Cardiac muscle cell (in vitro differentiated cells and primary cell): Measurements from ENCODE around the gene SNX12. TPM values are rescaled to one million over a fixed set of nuclear protein-coding genes. Genes with fewer than 3 reads are reported as not detected.
A peak's percentile ranks its signal among the peaks of the same experiment; 100 is the strongest.

ENCODE experiments used
- DNase-seq, 2 donors: peaks; one replicate each; pipeline versions ENCODE4 v3.0.0 to v3.0.0-alpha.2; 2010 to 2017; ENCODE audit warnings: low read depth in 1 of 2, low spot score in 1 of 2
- H3K27ac ChIP-seq: fragments of 200-600 bp; sonication (generic); 2 replicates; pipeline ENCODE4 v1.5.1; 2016
- H3K27me3 ChIP-seq: fragments of 200-600 bp; sonication (generic); 2 replicates; pipeline ENCODE4 v1.6.0; 2016; ENCODE audit warnings: control low read depth
- H3K36me3 ChIP-seq: fragments of 200-600 bp; sonication (generic); 2 replicates; pipeline ENCODE4 v1.5.1; 2016; ENCODE audit warnings: control low read depth
- H3K4me1 ChIP-seq: fragments of 200-600 bp; sonication (generic); 2 replicates; pipeline ENCODE4 v1.8.1; 2017; ENCODE audit warnings: low read depth, mild to moderate bottlenecking, mixed run types
- H3K4me3 ChIP-seq: fragments of 200-600 bp; sonication (generic); 2 replicates; pipeline ENCODE4 v1.5.1; 2016; ENCODE audit warnings: mild to moderate bottlenecking
- H3K9me3 ChIP-seq: fragments of 200-600 bp; sonication (generic); 2 replicates; pipeline ENCODE4 v1.5.1; 2017; ENCODE audit warnings: low read depth, mild to moderate bottlenecking, control low read depth
- polyA plus RNA-seq: library from polyadenylated mRNA; unstranded; fragments of >200 nt; fragmentation: Nextera tagmentation; extraction: Ambion mirVana; gene quantifications from 2 replicates; pipeline ENCODE4 v1.2.1, GENCODE V29; 2016
- total RNA-seq: library from RNA; depleted of rRNA; stranded (reverse); fragments of >200 nt; gene quantifications from 2 replicates; pipeline ENCODE4 v1.2.3, GENCODE V29; 2016
- TF ChIP-seq, protein P1 (sequence below): IDR thresholded peaks from 2 replicates; pipeline ENCODE4 v1.5.1; 2012; ENCODE audit warnings: low read depth, mild to moderate bottlenecking, low read length

The SNX12 gene
- total and polyA plus RNA-seq, 2 experiments from 2014 or later: 6.6 to 45.7 TPM

- Histone ChIP-seq H3K9me3 (no peaks in the 10 kb centered on the region), H3K4me1 (peaks cover 25% of the 10 kb centered on the region), H3K27me3 (no peaks in the 10 kb centered on the region), H3K36me3 (no peaks in the 10 kb centered on the region), H3K4me3 (no peak overlapping the region), H3K27ac (peak overlapping the region; percentile 91)
- DNase-seq: no peak
- TF ChIP-seq, protein P1, sequence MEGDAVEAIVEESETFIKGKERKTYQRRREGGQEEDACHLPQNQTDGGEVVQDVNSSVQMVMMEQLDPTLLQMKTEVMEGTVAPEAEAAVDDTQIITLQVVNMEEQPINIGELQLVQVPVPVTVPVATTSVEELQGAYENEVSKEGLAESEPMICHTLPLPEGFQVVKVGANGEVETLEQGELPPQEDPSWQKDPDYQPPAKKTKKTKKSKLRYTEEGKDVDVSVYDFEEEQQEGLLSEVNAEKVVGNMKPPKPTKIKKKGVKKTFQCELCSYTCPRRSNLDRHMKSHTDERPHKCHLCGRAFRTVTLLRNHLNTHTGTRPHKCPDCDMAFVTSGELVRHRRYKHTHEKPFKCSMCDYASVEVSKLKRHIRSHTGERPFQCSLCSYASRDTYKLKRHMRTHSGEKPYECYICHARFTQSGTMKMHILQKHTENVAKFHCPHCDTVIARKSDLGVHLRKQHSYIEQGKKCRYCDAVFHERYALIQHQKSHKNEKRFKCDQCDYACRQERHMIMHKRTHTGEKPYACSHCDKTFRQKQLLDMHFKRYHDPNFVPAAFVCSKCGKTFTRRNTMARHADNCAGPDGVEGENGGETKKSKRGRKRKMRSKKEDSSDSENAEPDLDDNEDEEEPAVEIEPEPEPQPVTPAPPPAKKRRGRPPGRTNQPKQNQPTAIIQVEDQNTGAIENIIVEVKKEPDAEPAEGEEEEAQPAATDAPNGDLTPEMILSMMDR: no peak
These were observed 34.2 kb upstream of the SNX12 start for GRCh38 chrX:71102292-71102691.

DNA sequence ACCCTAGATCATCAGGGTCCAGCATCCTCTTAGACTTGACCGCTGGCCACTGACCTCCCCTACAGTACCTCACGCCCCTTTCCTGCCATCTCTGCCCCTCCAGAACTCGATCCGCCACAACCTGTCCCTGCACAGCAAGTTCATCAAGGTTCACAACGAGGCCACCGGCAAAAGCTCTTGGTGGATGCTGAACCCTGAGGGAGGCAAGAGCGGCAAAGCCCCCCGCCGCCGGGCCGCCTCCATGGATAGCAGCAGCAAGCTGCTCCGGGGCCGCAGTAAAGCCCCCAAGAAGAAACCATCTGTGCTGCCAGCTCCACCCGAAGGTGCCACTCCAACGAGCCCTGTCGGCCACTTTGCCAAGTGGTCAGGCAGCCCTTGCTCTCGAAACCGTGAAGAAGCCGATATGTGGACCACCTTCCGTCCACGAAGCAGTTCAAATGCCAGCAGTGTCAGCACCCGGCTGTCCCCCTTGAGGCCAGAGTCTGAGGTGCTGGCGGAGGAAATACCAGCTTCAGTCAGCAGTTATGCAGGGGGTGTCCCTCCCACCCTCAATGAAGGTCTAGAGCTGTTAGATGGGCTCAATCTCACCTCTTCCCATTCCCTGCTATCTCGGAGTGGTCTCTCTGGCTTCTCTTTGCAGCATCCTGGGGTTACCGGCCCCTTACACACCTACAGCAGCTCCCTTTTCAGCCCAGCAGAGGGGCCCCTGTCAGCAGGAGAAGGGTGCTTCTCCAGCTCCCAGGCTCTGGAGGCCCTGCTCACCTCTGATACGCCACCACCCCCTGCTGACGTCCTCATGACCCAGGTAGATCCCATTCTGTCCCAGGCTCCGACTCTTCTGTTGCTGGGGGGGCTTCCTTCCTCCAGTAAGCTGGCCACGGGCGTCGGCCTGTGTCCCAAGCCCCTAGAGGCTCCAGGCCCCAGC lies 32.7 kb upstream of the SNX12 start:
- H3K27ac ChIP-seq: no peak overlapping the region
- no peaks in the 10 kb centered on the region for H3K27me3 ChIP-seq
- no peak overlapping the region for H3K4me3 ChIP-seq
- TF ChIP-seq, protein P1: no peak
- no peaks in the 10 kb centered on the region for H3K36me3 ChIP-seq
- no peaks in the 10 kb centered on the region for H3K9me3 ChIP-seq
- peaks cover 24% of the 10 kb centered on the region for H3K4me1 ChIP-seq
- DNase-seq: no peak

- DNase-seq: no peak
- no peak overlapping the region for H3K27ac ChIP-seq
- TF ChIP-seq, protein P1: no peak
- H3K36me3 ChIP-seq: no peaks in the 10 kb centered on the region
- no peaks in the 10 kb centered on the region for H3K9me3 ChIP-seq
- peaks cover 24% of the 10 kb centered on the region for H3K4me1 ChIP-seq
- H3K27me3 ChIP-seq: no peaks in the 10 kb centered on the region
- H3K4me3 ChIP-seq: no peak overlapping the region
These were observed 31.6 kb upstream of the SNX12 start for GRCh38 chrX:71099736-71100135.

DNA sequence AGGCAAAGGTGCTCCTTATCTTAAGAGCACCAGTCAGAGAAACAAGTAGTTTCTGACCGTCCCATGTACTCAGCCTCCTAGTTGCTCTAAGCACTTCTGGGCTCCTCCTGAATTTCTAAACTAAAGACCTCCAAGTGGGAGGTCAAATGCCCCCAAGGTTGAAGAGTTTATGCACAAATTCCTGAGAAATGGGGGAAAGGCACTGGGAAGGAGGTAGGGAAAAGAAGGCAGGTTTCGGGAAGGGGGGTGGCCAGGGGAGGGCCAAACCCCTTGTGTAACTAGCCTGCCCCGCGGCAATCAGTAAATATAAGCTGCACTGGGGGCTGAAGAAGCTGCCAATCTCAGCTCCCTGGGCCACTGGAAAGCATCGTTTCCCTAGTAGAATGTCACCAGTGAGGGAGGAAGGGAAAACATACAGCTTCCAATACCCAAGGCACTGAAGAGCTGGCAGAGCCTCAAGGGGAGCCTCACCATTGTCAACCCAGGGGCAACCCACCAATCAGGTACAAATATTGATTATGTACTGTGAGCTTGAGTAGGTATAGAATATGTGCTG lies 30.9 kb upstream of the SNX12 start:
- no peak overlapping the region for H3K4me3 ChIP-seq

GRCh38 chrX:71098302-71098701 lies 30.2 kb upstream of the SNX12 start:
- H3K36me3 ChIP-seq: no peaks in the 10 kb centered on the region

More for the DNA sequence above, 30.9 kb upstream of the SNX12 start:
- Histone ChIP-seq H3K27ac (no peak overlapping the region), H3K36me3 (no peaks in the 10 kb centered on the region), H3K27me3 (no peaks in the 10 kb centered on the region), H3K9me3 (no peaks in the 10 kb centered on the region), H3K4me1 (peaks cover 19% of the 10 kb centered on the region)
- DNase-seq: no peak
- TF ChIP-seq, protein P1: no peak

More at GRCh38 chrX:71098302-71098701, 30.2 kb upstream of the SNX12 start:
- Histone ChIP-seq H3K9me3 (no peaks in the 10 kb centered on the region), H3K4me1 (peaks cover 11% of the 10 kb centered on the region), H3K27ac (no peak overlapping the region), H3K27me3 (no peaks in the 10 kb centered on the region), H3K4me3 (no peak overlapping the region)
- peak; percentile 56 to 65 for DNase-seq
- TF ChIP-seq, protein P1: peak; percentile 51
